Naive thymus-derived CD4-positive, alpha-beta T cell (primary cell): ENCODE results near the gene NOTCH2NLA. TPM values are rescaled to one million over a fixed set of nuclear protein-coding genes. Genes with fewer than 3 reads are reported as not detected.
"Not testable (repeated sequence)": the region's sequence is repeated elsewhere in the genome, so short reads cannot be mapped to it uniquely, and the experiment has no call there.

ENCODE experiments used
- ATAC-seq: fragments of 150-1000 bp; cut with Tn5 transposase; 2 replicates; pipeline ENCODE4 v1.10.0; 2021; ENCODE audit warnings: mild to moderate bottlenecking, moderate library complexity
- CTCF ChIA-PET: fragments of 350-600 bp; sonication (Branson Sonifier 250); formaldehyde crosslinking; loops from one replicate; lab custom pipeline; 2021; ENCODE audit warnings: antibody characterized with exemption; lab: Charles Lee
- POLR2A ChIA-PET: fragments of 350-600 bp; sonication (Branson Sonifier 250); formaldehyde crosslinking; loops from one replicate; lab custom pipeline; 2021; ENCODE audit warnings: antibody characterized with exemption, inconsistent platforms; lab: Charles Lee
- DNase-seq, 9 donors: peaks; one replicate each; pipeline versions ENCODE4 v3.0.0 to v3.0.0-alpha.2; 2020 to 2022; ENCODE audit warnings: mixed read lengths in 1 of 9
- H3K27ac ChIP-seq: one replicate; pipeline ENCODE4 v1.7.0; 2013; ENCODE audit warnings: mild to moderate bottlenecking, low read depth, low read length, moderate library complexity
- H3K27me3 ChIP-seq, 2 donors: one replicate each; pipeline ENCODE4 v1.7.0; 2013; ENCODE audit warnings: low read length in 2 of 2, mild to moderate bottlenecking in 2 of 2, moderate library complexity in 2 of 2; ENCODE audit not compliant: control insufficient read depth in 2 of 2, insufficient read depth in 2 of 2
- H3K36me3 ChIP-seq, 3 experiments: 1 replicate in 2 of 3; 2 replicates in 1 of 3; pipeline ENCODE4 v1.7.0; 2013; ENCODE audit warnings: low read length in 3 of 3, mild to moderate bottlenecking in 3 of 3, moderate library complexity in 1 of 3; ENCODE audit not compliant: insufficient read depth in 3 of 3, control insufficient read depth in 2 of 3
- H3K4me1 ChIP-seq, 2 donors: one replicate each; pipeline ENCODE4 v1.7.0; 2013; ENCODE audit warnings: low read length in 2 of 2, mild to moderate bottlenecking in 2 of 2, moderate library complexity in 1 of 2; ENCODE audit not compliant: control insufficient read depth in 2 of 2, insufficient read depth in 2 of 2
- H3K4me3 ChIP-seq: 2 replicates; pipeline ENCODE4 v1.7.0; 2013; ENCODE audit warnings: mild to moderate bottlenecking, low read length
- H3K9me3 ChIP-seq, 3 experiments: 1 replicate in 2 of 3; 2 replicates in 1 of 3; pipeline ENCODE4 v1.7.0; 2013; ENCODE audit warnings: low read length in 3 of 3; ENCODE audit not compliant: control insufficient read depth in 2 of 3
- H3K27ac Mint-ChIP-seq, 9 donors: one replicate each; pipeline ENCODE4 v1.8.0; 2020 to 2022; ENCODE audit warnings: mixed read lengths in 9 of 9, mild to moderate bottlenecking in 8 of 9, moderate library complexity in 5 of 9, inconsistent platforms in 2 of 9
- H3K27me3 Mint-ChIP-seq, 5 donors: one replicate each; pipeline ENCODE4 v1.8.0; 2021 to 2022; ENCODE audit warnings: mixed read lengths in 5 of 5, mild to moderate bottlenecking in 1 of 5
- H3K36me3 Mint-ChIP-seq, 5 donors: one replicate each; pipeline ENCODE4 v1.8.0; 2020 to 2022; ENCODE audit warnings: mixed read lengths in 5 of 5, mild to moderate bottlenecking in 3 of 5, inconsistent platforms in 1 of 5
- H3K4me1 Mint-ChIP-seq, 7 donors: one replicate each; pipeline ENCODE4 v1.8.0; 2020 to 2022; ENCODE audit warnings: mixed read lengths in 7 of 7, mild to moderate bottlenecking in 3 of 7, inconsistent platforms in 1 of 7
- H3K4me3 Mint-ChIP-seq, 10 donors: one replicate each; pipeline ENCODE4 v1.8.0; 2020 to 2022; ENCODE audit warnings: mild to moderate bottlenecking in 10 of 10, mixed read lengths in 10 of 10, moderate library complexity in 6 of 10, inconsistent platforms in 2 of 10
- H3K9me3 Mint-ChIP-seq, 11 donors: one replicate each; pipeline ENCODE4 v1.8.0; 2020 to 2022; ENCODE audit warnings: mixed read lengths in 11 of 11, mild to moderate bottlenecking in 4 of 11, inconsistent platforms in 1 of 11, moderate library complexity in 1 of 11
- intact Hi-C, 2 donors: fragments of 100-400 bp; cut with micrococcal nuclease; formaldehyde crosslinking; loops; one replicate each; pipeline ENCODE4 v1.15.1; 2023
- polyA plus RNA-seq, 2 donors: library from polyadenylated mRNA; unstranded; fragments of 300-500 nt; fragmentation: Illumina TruSeq; gene quantifications; one replicate each; pipeline ENCODE4 v1.2.3, GENCODE V29; 2021
- total RNA-seq, 6 experiments: library from RNA in 5 of 6; stranded (reverse) in 5 of 6; gene quantifications; 1 replicate in 5 of 6; 2 replicates in 1 of 6; pipeline ENCODE4 v1.2.3 and lab custom pipeline; 2021 to 2026

The NOTCH2NLA gene
- 10 to 100 TPM; 44.9 to 97.5 (median 82.2) TPM for total RNA-seq
- 10 to 100 TPM; 15.7 to 18.3 TPM for polyA plus RNA-seq
- 3.1 reads per million, percentile 16 among the genes with 10 or more reads in this experiment for total RNA-seq (lab: John Stamatoyannopoulos, UW)

GRCh38 chr1:146228710-146229477, at the start of gene NOTCH2NLA:
NOTCH2NLA (minus strand) TSS chr1:146229021; CDS start chr1:146189337, 39,684 bp downstream.
- peak within 1 kb of the TSS; percentile 70 for H3K27ac ChIP-seq
- peak; percentile 9 to 89 (median 75) for DNase-seq
- H3K4me1 Mint-ChIP-seq, intact Hi-C loops, H3K4me1 ChIP-seq, H3K36me3 ChIP-seq, CTCF ChIA-PET, H3K4me3 ChIP-seq, H3K27me3 ChIP-seq, POLR2A ChIA-PET, H3K9me3 ChIP-seq, H3K36me3 Mint-ChIP-seq, H3K27me3 Mint-ChIP-seq, H3K9me3 Mint-ChIP-seq: not testable (repeated sequence)
- peak within 1 kb of the TSS in 4 of 9 donors; percentile 46 to 68 (median 54) for H3K27ac Mint-ChIP-seq
- H3K4me3 Mint-ChIP-seq = peak within 1 kb of the TSS; percentile 47 to 87 (median 78)
- ATAC-seq = peak; percentile 77

- POLR2A ChIA-PET = not testable (repeated sequence)
Observed at GRCh38 chr1:146278346-146278745, 49.5 kb upstream of the NOTCH2NLA start.

GRCh38 chr1:146277087-146277486, 48.3 kb upstream of the NOTCH2NLA start:
- DNase-seq, H3K9me3 Mint-ChIP-seq, POLR2A ChIA-PET, H3K36me3 Mint-ChIP-seq, H3K27ac ChIP-seq, H3K27me3 Mint-ChIP-seq, CTCF ChIA-PET, H3K36me3 ChIP-seq, H3K9me3 ChIP-seq, H3K4me3 ChIP-seq, ATAC-seq, H3K4me1 Mint-ChIP-seq, H3K27me3 ChIP-seq, H3K27ac Mint-ChIP-seq, H3K4me1 ChIP-seq, intact Hi-C loops, H3K4me3 Mint-ChIP-seq: not testable (repeated sequence)

More at GRCh38 chr1:146278346-146278745, 49.5 kb upstream of the NOTCH2NLA start:
- H3K9me3 Mint-ChIP-seq, H3K4me1 Mint-ChIP-seq, H3K27me3 Mint-ChIP-seq, CTCF ChIA-PET, H3K27me3 ChIP-seq, H3K36me3 Mint-ChIP-seq, H3K27ac ChIP-seq, H3K9me3 ChIP-seq, H3K27ac Mint-ChIP-seq, H3K4me3 Mint-ChIP-seq, H3K4me1 ChIP-seq, H3K4me3 ChIP-seq, DNase-seq, intact Hi-C loops, H3K36me3 ChIP-seq: not testable (repeated sequence)
- ATAC-seq = peak; percentile 75

GRCh38 chr1:146274083-146274482, 45.3 kb upstream of the NOTCH2NLA start:
- ATAC-seq, H3K36me3 ChIP-seq, DNase-seq, H3K4me1 Mint-ChIP-seq, H3K9me3 Mint-ChIP-seq, CTCF ChIA-PET, H3K27ac ChIP-seq, H3K4me3 Mint-ChIP-seq, intact Hi-C loops, POLR2A ChIA-PET, H3K27me3 ChIP-seq, H3K27me3 Mint-ChIP-seq, H3K4me1 ChIP-seq, H3K27ac Mint-ChIP-seq, H3K36me3 Mint-ChIP-seq, H3K4me3 ChIP-seq, H3K9me3 ChIP-seq: not testable (repeated sequence)

- H3K36me3 ChIP-seq, H3K27ac ChIP-seq, DNase-seq, H3K4me3 ChIP-seq, H3K27me3 Mint-ChIP-seq, H3K4me3 Mint-ChIP-seq, H3K9me3 ChIP-seq, H3K36me3 Mint-ChIP-seq, H3K27me3 ChIP-seq, ATAC-seq, H3K4me1 Mint-ChIP-seq, H3K9me3 Mint-ChIP-seq, POLR2A ChIA-PET, H3K27ac Mint-ChIP-seq, intact Hi-C loops, H3K4me1 ChIP-seq, CTCF ChIA-PET: not testable (repeated sequence)
Observed at GRCh38 chr1:146273194-146273593, 44.4 kb upstream of the NOTCH2NLA start.

- H3K36me3 ChIP-seq, H3K4me1 ChIP-seq, H3K36me3 Mint-ChIP-seq, CTCF ChIA-PET, POLR2A ChIA-PET, intact Hi-C loops, H3K4me1 Mint-ChIP-seq, H3K27ac Mint-ChIP-seq, H3K9me3 ChIP-seq, H3K4me3 Mint-ChIP-seq, H3K4me3 ChIP-seq, DNase-seq, H3K9me3 Mint-ChIP-seq, ATAC-seq, H3K27me3 ChIP-seq, H3K27me3 Mint-ChIP-seq, H3K27ac ChIP-seq: not testable (repeated sequence)
Observed at GRCh38 chr1:146272734-146273133, 43.9 kb upstream of the NOTCH2NLA start.

GRCh38 chr1:146271977-146272376, 43.2 kb upstream of the NOTCH2NLA start:
- H3K27ac Mint-ChIP-seq, intact Hi-C loops, H3K27ac ChIP-seq, H3K4me3 Mint-ChIP-seq, H3K4me3 ChIP-seq, H3K4me1 ChIP-seq, H3K36me3 ChIP-seq, H3K36me3 Mint-ChIP-seq, CTCF ChIA-PET, H3K9me3 ChIP-seq, POLR2A ChIA-PET, H3K4me1 Mint-ChIP-seq, H3K27me3 Mint-ChIP-seq, DNase-seq, H3K27me3 ChIP-seq, H3K9me3 Mint-ChIP-seq: not testable (repeated sequence)
- ATAC-seq = peak; percentile 41
